GM10266 (cell line): ENCODE results near the gene LRMDA.

Experiments used
- DNase-seq: peaks from one replicate; pipeline ENCODE4 v3.0.0; 2012; ENCODE audit errors: extremely low spot score
- TF ChIP-seq, protein P1 (sequence below): IDR thresholded peaks from 2 replicates; pipeline ENCODE4 v1.5.1; 2012; ENCODE audit warnings: mild to moderate bottlenecking, low read depth; ENCODE audit not compliant: control insufficient read depth, insufficient read depth; ENCODE audit errors: missing control alignments

LRMDA gene

DNA sequence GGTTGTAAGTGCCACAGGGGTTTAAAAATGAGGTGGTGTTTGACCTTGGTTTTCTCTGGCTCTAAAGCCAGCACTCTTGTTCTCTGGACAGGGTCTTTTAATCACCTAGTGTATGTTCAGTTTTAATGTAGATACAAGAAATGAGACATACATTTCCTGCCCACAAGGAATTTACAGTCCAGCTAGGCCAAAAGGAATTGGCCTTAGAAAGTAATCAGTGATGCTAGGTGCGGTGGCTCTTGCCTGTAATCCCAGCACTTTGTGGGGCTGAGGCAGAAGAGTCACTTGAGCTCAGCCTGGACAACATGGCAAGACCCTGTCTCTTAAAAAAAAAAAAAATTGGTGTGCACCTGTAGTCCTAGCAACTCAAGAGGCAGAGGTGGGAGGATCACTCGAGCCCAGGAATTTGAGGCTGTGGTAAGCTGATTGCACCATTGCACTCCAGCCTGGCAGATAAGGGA lies 100.2 kb downstream of the LRMDA start:
- TF ChIP-seq, protein P1, sequence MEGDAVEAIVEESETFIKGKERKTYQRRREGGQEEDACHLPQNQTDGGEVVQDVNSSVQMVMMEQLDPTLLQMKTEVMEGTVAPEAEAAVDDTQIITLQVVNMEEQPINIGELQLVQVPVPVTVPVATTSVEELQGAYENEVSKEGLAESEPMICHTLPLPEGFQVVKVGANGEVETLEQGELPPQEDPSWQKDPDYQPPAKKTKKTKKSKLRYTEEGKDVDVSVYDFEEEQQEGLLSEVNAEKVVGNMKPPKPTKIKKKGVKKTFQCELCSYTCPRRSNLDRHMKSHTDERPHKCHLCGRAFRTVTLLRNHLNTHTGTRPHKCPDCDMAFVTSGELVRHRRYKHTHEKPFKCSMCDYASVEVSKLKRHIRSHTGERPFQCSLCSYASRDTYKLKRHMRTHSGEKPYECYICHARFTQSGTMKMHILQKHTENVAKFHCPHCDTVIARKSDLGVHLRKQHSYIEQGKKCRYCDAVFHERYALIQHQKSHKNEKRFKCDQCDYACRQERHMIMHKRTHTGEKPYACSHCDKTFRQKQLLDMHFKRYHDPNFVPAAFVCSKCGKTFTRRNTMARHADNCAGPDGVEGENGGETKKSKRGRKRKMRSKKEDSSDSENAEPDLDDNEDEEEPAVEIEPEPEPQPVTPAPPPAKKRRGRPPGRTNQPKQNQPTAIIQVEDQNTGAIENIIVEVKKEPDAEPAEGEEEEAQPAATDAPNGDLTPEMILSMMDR = no peak
- DNase-seq = no peak

DNA sequence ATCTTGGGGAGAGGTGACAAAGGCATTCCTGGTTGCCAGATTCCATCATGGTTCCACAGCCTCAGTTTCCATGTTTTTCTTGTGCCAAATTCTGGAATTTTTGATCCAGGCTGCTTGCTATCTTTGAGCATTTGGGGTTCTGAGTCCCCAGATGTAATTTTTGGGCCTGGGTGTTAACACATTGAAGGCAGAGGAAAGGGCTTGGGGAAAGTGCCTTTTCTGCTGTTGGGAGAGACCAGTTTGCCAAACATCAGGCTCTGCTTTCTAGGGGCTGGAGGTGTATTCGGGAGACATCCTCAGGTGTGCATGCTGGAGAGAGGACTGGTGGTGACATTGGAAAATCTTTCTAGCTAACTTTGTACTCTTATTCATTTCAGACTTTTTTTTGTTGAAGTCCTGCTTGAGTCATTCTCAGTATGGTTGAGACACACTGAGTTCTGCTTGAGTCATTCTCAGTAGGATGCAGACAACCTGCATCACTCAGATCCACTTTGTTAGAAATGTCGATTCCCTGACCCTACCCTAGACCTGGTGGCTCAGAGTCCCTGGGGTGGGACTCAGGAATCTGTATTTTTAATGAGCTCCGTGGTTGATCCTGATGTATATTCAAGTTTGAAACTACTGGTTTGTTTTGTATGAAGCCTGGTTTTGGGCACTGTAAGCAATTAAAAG lies 101.0 kb downstream of the LRMDA start:
- DNase-seq = no peak
- TF ChIP-seq, protein P1 = no peak

DNA sequence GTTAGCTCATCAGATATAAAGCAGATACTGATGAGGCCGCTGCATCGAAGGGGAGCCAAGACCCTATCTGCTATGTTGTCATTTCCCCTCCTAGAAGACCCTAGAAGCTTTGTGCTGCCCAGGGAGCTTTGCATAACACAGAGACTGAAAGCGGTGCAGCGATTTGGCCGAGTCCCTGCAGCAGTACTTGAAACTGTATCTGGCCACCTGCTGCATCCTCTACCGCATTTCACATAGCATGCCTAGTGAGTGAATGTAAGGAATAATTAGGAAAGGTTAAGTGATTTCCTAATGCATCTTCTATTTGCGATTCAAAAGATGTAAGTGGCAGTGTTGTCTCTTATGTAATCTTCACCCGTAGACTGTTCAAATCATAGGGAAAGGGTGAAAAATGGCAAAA lies 106.7 kb downstream of the LRMDA start:
- DNase-seq = no peak
- TF ChIP-seq, protein P1 = no peak

DNA sequence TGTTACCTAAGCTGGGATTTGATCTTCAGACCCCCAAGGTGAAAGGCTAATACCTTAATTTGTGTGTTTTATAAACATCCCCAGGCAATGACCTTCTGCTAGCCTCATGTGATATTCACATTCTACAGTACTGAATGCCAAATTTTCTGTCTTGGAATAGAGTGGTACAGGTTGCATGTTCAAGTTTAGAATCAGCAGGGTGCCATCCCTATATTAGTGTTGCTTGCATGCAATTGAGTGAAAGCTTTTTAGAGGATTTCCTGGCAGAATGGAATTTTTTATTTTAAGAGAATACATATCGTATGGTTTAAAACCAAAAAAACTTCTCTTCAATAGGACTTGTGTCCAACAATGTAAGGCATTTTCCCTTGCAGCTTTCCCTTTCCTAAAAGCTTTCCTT lies 107.3 kb downstream of the LRMDA start:
- TF ChIP-seq, protein P1 = no peak
- no peak for DNase-seq

GRCh38 chr10:75540357-75540966 lies 109.0 kb downstream of the LRMDA start:
- no peak for DNase-seq
- TF ChIP-seq, protein P1 = no peak

DNA sequence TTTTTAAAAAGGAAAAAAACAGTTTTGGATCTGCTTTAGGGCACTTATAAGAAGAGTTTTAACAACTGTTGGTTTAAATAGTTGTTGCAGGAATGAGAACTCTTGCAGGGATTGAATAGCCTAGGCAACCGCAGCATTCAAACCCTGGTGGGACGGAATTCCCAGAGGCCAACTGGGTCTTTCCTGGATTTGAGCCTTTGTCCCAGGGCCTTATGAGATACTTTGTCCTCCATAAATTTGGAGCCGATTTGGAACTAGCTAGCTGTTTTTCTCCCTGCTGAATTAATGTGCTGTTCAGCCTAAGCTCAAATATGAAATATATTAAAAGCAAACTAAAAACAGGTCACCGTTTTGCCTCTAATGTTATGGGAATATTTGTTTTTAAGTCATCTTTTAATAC lies 109.6 kb downstream of the LRMDA start:
- TF ChIP-seq, protein P1 = no peak
- no peak for DNase-seq

GRCh38 chr10:75541411-75541810 lies 110.0 kb downstream of the LRMDA start:
- TF ChIP-seq, protein P1 = no peak

More at GRCh38 chr10:75541411-75541810, 110.0 kb downstream of the LRMDA start:
- no peak for DNase-seq
